H9 (cell line): ENCODE data around the gene MAPK11. TPM values are rescaled to one million over a fixed set of nuclear protein-coding genes. Genes with fewer than 3 reads are reported as not detected.

ENCODE experiments used
- DNase-seq: peaks from one replicate; pipeline ENCODE4 v3.0.0-alpha.2; 2017
- H2AFZ ChIP-seq: one replicate; pipeline ENCODE4 v1.6.1; 2013; ENCODE audit warnings: mild to moderate bottlenecking, low read length, control low read depth, moderate library complexity
- H2AK5ac ChIP-seq: 2 replicates; pipeline ENCODE4 v1.6.1; 2013; ENCODE audit warnings: low read length, control low read depth, mixed read lengths; ENCODE audit not compliant: insufficient read length
- H2BK120ac ChIP-seq: one replicate; pipeline ENCODE4 v1.6.1; 2013; ENCODE audit warnings: low read depth, mild to moderate bottlenecking, low read length, control low read depth, inconsistent platforms; ENCODE audit not compliant: poor library complexity, severe bottlenecking
- H2BK12ac ChIP-seq: 2 replicates; pipeline ENCODE4 v1.6.1; 2013; ENCODE audit warnings: low read length, control low read depth, mixed read lengths, low read depth; ENCODE audit not compliant: insufficient read length
- H2BK15ac ChIP-seq: 2 replicates; pipeline ENCODE4 v1.6.1; 2013; ENCODE audit warnings: low read depth, low read length, control low read depth
- H2BK20ac ChIP-seq: one replicate; pipeline ENCODE4 v1.6.1; 2013; ENCODE audit warnings: low read depth, mild to moderate bottlenecking, low read length, control low read depth, inconsistent platforms; ENCODE audit not compliant: poor library complexity, severe bottlenecking
- H2BK5ac ChIP-seq: 2 replicates; pipeline ENCODE4 v1.6.1; 2013; ENCODE audit warnings: low read length, control low read depth, mixed read lengths; ENCODE audit not compliant: insufficient read length
- H3K14ac ChIP-seq: 2 replicates; pipeline ENCODE4 v1.6.1; 2013; ENCODE audit warnings: low read length, control low read depth; ENCODE audit not compliant: insufficient read depth
- H3K18ac ChIP-seq: 2 replicates; pipeline ENCODE4 v1.6.1; 2013; ENCODE audit warnings: low read depth, mild to moderate bottlenecking, mixed read lengths, low read length, control low read depth; ENCODE audit not compliant: insufficient read length
- H3K23ac ChIP-seq: 2 replicates; pipeline ENCODE4 v1.6.1; 2013; ENCODE audit warnings: low read length, control low read depth, mixed read lengths, low read depth; ENCODE audit not compliant: insufficient read length
- H3K23me2 ChIP-seq: 2 replicates; pipeline ENCODE4 v1.6.1; 2013; ENCODE audit warnings: low read depth, mild to moderate bottlenecking, mixed read lengths, low read length, control low read depth; ENCODE audit not compliant: insufficient read length, poor library complexity, severe bottlenecking
- H3K27ac ChIP-seq: 2 replicates; pipeline ENCODE4 v1.5.1; 2013; ENCODE audit warnings: low read length, control low read depth, mixed read lengths, low read depth; ENCODE audit not compliant: insufficient read length
- H3K27me3 ChIP-seq: 2 replicates; pipeline ENCODE4 v1.6.1; 2013; ENCODE audit warnings: low read length, control low read depth, inconsistent platforms; ENCODE audit not compliant: insufficient read depth
- H3K4ac ChIP-seq: 2 replicates; pipeline ENCODE4 v1.6.1; 2013; ENCODE audit warnings: low read depth, mild to moderate bottlenecking, control low read depth, inconsistent platforms, low read length, moderate library complexity
- H3K4me1 ChIP-seq: 2 replicates; pipeline ENCODE4 v1.6.1; 2013; ENCODE audit warnings: low read length, control low read depth, inconsistent platforms; ENCODE audit not compliant: insufficient read depth
- H3K4me2 ChIP-seq: 2 replicates; pipeline ENCODE4 v1.6.1; 2013; ENCODE audit warnings: low read length, control low read depth, mixed read lengths; ENCODE audit not compliant: insufficient read length, insufficient read depth
- H3K56ac ChIP-seq: 2 replicates; pipeline ENCODE4 v1.6.1; 2013; ENCODE audit warnings: low read depth, mild to moderate bottlenecking, mixed read lengths, low read length, control low read depth; ENCODE audit not compliant: insufficient read length
- H3K79me1 ChIP-seq: 2 replicates; pipeline ENCODE4 v1.6.1; 2013; ENCODE audit warnings: low read depth, mild to moderate bottlenecking, moderate library complexity, low read length, control low read depth, inconsistent platforms; ENCODE audit not compliant: insufficient read depth, poor library complexity, severe bottlenecking
- H3K79me2 ChIP-seq: 2 replicates; pipeline ENCODE4 v1.6.1; 2013; ENCODE audit warnings: low read length, control low read depth, inconsistent platforms; ENCODE audit not compliant: insufficient read depth
- H3K9ac ChIP-seq: 2 replicates; pipeline ENCODE4 v1.6.1; 2013; ENCODE audit warnings: low read length, control low read depth, mixed read lengths; ENCODE audit not compliant: insufficient read length; ENCODE audit errors: extremely low read depth
- H3K9me3 ChIP-seq: one replicate; pipeline ENCODE4 v1.6.1; 2013; ENCODE audit warnings: low read depth, low read length, inconsistent platforms; ENCODE audit not compliant: control insufficient read depth
- H3T11ph ChIP-seq: one replicate; pipeline ENCODE4 v1.6.1; 2013; ENCODE audit warnings: mild to moderate bottlenecking, low read length, control low read depth, inconsistent platforms
- H4K20me1 ChIP-seq: one replicate; pipeline ENCODE4 v1.6.1; 2013; ENCODE audit not compliant: control insufficient read depth, insufficient read length, insufficient read depth
- H4K5ac ChIP-seq: 2 replicates; pipeline ENCODE4 v1.6.1; 2013; ENCODE audit warnings: low read depth, mild to moderate bottlenecking, mixed read lengths, low read length, control low read depth; ENCODE audit not compliant: insufficient read length
- H4K8ac ChIP-seq: replicated peaks from 2 replicates; pipeline ENCODE4 v1.6.1; 2013; ENCODE audit warnings: low read length, control low read depth, mixed read lengths, low read depth; ENCODE audit not compliant: insufficient read length
- H4K91ac ChIP-seq: 2 replicates; pipeline ENCODE4 v1.6.1; 2013; ENCODE audit warnings: low read depth, mild to moderate bottlenecking, moderate library complexity, mixed read lengths, low read length, control low read depth; ENCODE audit not compliant: insufficient read length
- H3K27ac Mint-ChIP-seq, 3 experiments: 2 replicates in 2 of 3; 3 replicates in 1 of 3; pipeline ENCODE4 v1.8.0; 2020 to 2021; ENCODE audit warnings: mixed read lengths in 3 of 3, mild to moderate bottlenecking in 1 of 3, moderate library complexity in 1 of 3
- H3K27me3 Mint-ChIP-seq: 2 replicates; pipeline ENCODE4 v1.8.0; 2021; ENCODE audit warnings: low read depth, mild to moderate bottlenecking, moderate library complexity, mixed read lengths
- H3K36me3 Mint-ChIP-seq, 3 experiments: 2 replicates in 2 of 3; 3 replicates in 1 of 3; pipeline ENCODE4 v1.8.0; 2020 to 2021; ENCODE audit warnings: low read depth in 3 of 3, mixed read lengths in 3 of 3; ENCODE audit not compliant: insufficient read depth in 1 of 3
- H3K4me1 Mint-ChIP-seq, 2 experiments: 2 replicates each; pipeline ENCODE4 v1.8.0; 2020; ENCODE audit warnings: mixed read lengths in 2 of 2
- H3K4me3 Mint-ChIP-seq, 2 experiments: 2 replicates in 1 of 2; 3 replicates in 1 of 2; pipeline ENCODE4 v1.8.0; 2020 to 2021; ENCODE audit warnings: mild to moderate bottlenecking in 2 of 2, mixed read lengths in 2 of 2, moderate library complexity in 1 of 2
- H3K9me3 Mint-ChIP-seq, 2 experiments: 2 replicates in 1 of 2; 3 replicates in 1 of 2; pipeline ENCODE4 v1.8.0; 2020; ENCODE audit warnings: mild to moderate bottlenecking in 2 of 2, mixed read lengths in 2 of 2, moderate library complexity in 1 of 2
- WGBS: extraction: QIAGEN DNeasy Blood & Tissue Kit; methylation state at CpG from one replicate; pipeline ENCODE4 v1.1.7; 2013; ENCODE audit warnings: missing lambda C conversion rate, low lambda C conversion rate, mixed read lengths; ENCODE audit not compliant: insufficient read length; ENCODE audit errors: extremely low coverage; 5-methylcytosine and 5-hydroxymethylcytosine counted together
- total RNA-seq: library from RNA; stranded (reverse); gene quantifications from 2 replicates; pipeline ENCODE4 v1.2.1, GENCODE V29; 2021
- TF ChIP-seq, protein P1 (sequence below): fragments of 200-600 bp; sonication (generic); conservative IDR thresholded peaks from 3 replicates; pipeline ENCODE4 v1.8.0; 2021; ENCODE audit warnings: antibody characterized with exemption, mild to moderate bottlenecking

MAPK11 gene
- total RNA-seq, 1 experiment from 2014 or later, result 1.5 TPM

DNA sequence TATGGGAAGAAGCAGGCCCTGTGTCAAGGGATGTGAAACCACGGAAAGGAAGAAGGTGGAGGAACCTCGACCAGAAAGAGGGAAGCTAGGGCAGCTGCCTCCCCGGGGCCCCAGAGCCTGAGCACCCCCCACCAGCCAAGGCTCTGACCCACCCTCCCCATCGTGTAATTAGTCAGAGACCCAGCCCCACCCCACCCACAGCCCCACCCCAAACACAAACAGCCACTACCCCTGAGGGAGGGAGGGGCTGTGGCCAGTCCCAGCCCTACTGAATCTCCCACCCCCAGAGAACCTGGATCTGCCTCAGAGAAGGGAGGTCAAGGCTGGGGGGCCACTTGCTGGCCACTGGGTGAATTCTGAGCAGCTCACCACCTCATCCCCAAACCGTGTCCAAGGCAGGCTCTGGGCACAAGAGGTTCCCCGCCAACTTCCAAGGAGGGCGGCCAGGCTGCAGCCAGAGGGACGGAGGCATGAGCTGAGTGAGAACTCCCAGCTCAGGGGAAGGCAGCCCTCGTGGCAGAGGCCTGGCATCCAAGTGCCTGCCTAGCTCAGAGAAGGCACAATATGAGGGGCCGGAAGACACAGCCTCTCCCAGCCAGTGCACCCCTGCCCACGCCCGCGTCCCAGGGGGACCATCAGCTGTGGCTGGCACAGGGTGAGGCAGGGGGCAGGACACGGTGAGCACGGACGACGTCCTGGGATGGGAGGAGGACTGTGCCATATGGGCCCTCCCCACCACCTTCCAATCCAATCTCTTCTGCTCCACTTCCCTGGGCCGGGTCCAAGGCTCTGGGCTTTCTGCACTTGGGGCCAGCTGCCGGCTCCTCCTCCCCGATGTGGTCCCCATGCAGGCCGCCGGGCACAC is 34.6 kb upstream of the MAPK11 start:
- Histone ChIP-seq H3K9me3 (no peaks in the 10 kb centered on the region), H2BK5ac (no peak overlapping the region), H2AFZ (no peak overlapping the region), H3K56ac (no peak overlapping the region), H3K9ac (no peak overlapping the region), H3K23me2 (peaks cover 10% of the 10 kb centered on the region), H4K91ac (no peak overlapping the region), H3K4ac (no peak overlapping the region), H3T11ph (no peak overlapping the region), H3K27ac (no peak overlapping the region), H2BK12ac (no peak overlapping the region), H4K8ac (no peak overlapping the region), H3K23ac (no peak overlapping the region), H2BK15ac (no peak overlapping the region), H4K5ac (no peak overlapping the region), H3K79me2 (no peaks in the 10 kb centered on the region), H3K79me1 (no peaks in the 10 kb centered on the region), H3K4me2 (no peak overlapping the region), H3K27me3 (no peaks in the 10 kb centered on the region), H2BK20ac (no peak overlapping the region), H3K4me1 (no peaks in the 10 kb centered on the region; the same call in 1 of the 2 replicates), H4K20me1 (no peaks in the 10 kb centered on the region), H2BK120ac (no peak overlapping the region), H2AK5ac (no peak overlapping the region), H3K18ac (peak overlapping the region; percentile 34), H3K14ac (no peak overlapping the region; the same call in 1 of the 2 replicates)
- TF ChIP-seq, protein P1, sequence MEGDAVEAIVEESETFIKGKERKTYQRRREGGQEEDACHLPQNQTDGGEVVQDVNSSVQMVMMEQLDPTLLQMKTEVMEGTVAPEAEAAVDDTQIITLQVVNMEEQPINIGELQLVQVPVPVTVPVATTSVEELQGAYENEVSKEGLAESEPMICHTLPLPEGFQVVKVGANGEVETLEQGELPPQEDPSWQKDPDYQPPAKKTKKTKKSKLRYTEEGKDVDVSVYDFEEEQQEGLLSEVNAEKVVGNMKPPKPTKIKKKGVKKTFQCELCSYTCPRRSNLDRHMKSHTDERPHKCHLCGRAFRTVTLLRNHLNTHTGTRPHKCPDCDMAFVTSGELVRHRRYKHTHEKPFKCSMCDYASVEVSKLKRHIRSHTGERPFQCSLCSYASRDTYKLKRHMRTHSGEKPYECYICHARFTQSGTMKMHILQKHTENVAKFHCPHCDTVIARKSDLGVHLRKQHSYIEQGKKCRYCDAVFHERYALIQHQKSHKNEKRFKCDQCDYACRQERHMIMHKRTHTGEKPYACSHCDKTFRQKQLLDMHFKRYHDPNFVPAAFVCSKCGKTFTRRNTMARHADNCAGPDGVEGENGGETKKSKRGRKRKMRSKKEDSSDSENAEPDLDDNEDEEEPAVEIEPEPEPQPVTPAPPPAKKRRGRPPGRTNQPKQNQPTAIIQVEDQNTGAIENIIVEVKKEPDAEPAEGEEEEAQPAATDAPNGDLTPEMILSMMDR, result no peak
- Mint-ChIP-seq H3K4me1 (peaks cover 18 to 31% of the 10 kb centered on the region in 2 experiments), H3K4me3 (peak overlapping the region in 1 of 2 experiments; percentile 41; a peak in 1 of 5 replicates), H3K27ac (peak overlapping the region in 1 of 3 experiments; percentile 89; a peak in 2 of 7 replicates), H3K9me3 (no peaks in the 10 kb centered on the region), H3K36me3 (no peaks in the 10 kb centered on the region), H3K27me3 (peaks cover 5% of the 10 kb centered on the region)
- WGBS, result no CpG with 5 or more reads among the region's 22 CpGs
- DNase-seq, result no peak
